Astrocyte (in vitro differentiated cells and primary cell): ENCODE measurements around the gene ZNF362. TPM values are rescaled to one million over a fixed set of nuclear protein-coding genes. Genes with fewer than 3 reads are reported as not detected.
A peak's percentile ranks its signal among the peaks of the same experiment; 100 is the strongest.

Source experiments
- DNase-seq: peaks from one replicate; pipeline ENCODE4 v3.0.0-alpha.2; 2010; ENCODE audit warnings: low read depth
- FAIRE-seq: peaks from 2 replicates; lab custom pipeline; 2011; peaks lifted over from hg19 to GRCh38; lab: Jason Lieb, UNC
- H2AFZ ChIP-seq: 2 replicates; pipeline ENCODE4 v1.6.0; 2012; ENCODE audit warnings: low read depth, low read length, inconsistent platforms
- H3K27ac ChIP-seq: 2 replicates; pipeline ENCODE4 v1.5.1; 2011; ENCODE audit warnings: low read depth, low read length, inconsistent platforms
- H3K27me3 ChIP-seq: 2 replicates; pipeline ENCODE4 v1.6.0; 2011; ENCODE audit warnings: low read length, inconsistent platforms; ENCODE audit not compliant: insufficient read depth
- H3K36me3 ChIP-seq: 2 replicates; pipeline ENCODE4 v1.5.1; 2011; ENCODE audit warnings: low read length, inconsistent platforms; ENCODE audit not compliant: insufficient read depth
- H3K4me1 ChIP-seq: 2 replicates; pipeline ENCODE4 v1.5.1; 2011; ENCODE audit warnings: low read length, inconsistent platforms; ENCODE audit not compliant: insufficient read depth
- H3K4me2 ChIP-seq: 2 replicates; pipeline ENCODE4 v1.6.0; 2012; ENCODE audit warnings: low read length, inconsistent platforms
- H3K4me3 ChIP-seq: 2 replicates; pipeline ENCODE4 v1.5.1; 2011; ENCODE audit warnings: low read depth, mild to moderate bottlenecking, low read length, inconsistent platforms; ENCODE audit not compliant: insufficient read depth
- H3K79me2 ChIP-seq: 2 replicates; pipeline ENCODE4 v1.6.0; 2012; ENCODE audit warnings: mild to moderate bottlenecking, low read length, inconsistent platforms; ENCODE audit not compliant: insufficient read depth
- H3K9ac ChIP-seq: 2 replicates; pipeline ENCODE4 v1.6.0; 2012; ENCODE audit warnings: mild to moderate bottlenecking, low read length, inconsistent platforms
- H3K9me3 ChIP-seq: 2 replicates; pipeline ENCODE4 v1.5.1; 2012; ENCODE audit warnings: low read depth, mild to moderate bottlenecking, low read length, inconsistent platforms; ENCODE audit not compliant: insufficient read depth
- H4K20me1 ChIP-seq: 2 replicates; pipeline ENCODE4 v1.6.0; 2012; ENCODE audit warnings: low read length, inconsistent platforms; ENCODE audit not compliant: insufficient read depth
- H3K27ac Mint-ChIP-seq: one replicate; pipeline ENCODE4 v1.8.0; 2021; ENCODE audit warnings: mild to moderate bottlenecking, mixed read lengths; ENCODE audit not compliant: unreplicated experiment
- H3K27me3 Mint-ChIP-seq: one replicate; pipeline ENCODE4 v1.8.0; 2021; ENCODE audit warnings: low read depth, mixed read lengths; ENCODE audit not compliant: unreplicated experiment
- H3K36me3 Mint-ChIP-seq: one replicate; pipeline ENCODE4 v1.8.0; 2021; ENCODE audit warnings: low read depth, mixed read lengths; ENCODE audit not compliant: unreplicated experiment
- H3K4me1 Mint-ChIP-seq: one replicate; pipeline ENCODE4 v1.8.0; 2021; ENCODE audit warnings: low read depth, mixed read lengths; ENCODE audit not compliant: unreplicated experiment
- H3K4me3 Mint-ChIP-seq: one replicate; pipeline ENCODE4 v1.8.0; 2021; ENCODE audit warnings: mild to moderate bottlenecking, moderate library complexity, mixed read lengths; ENCODE audit not compliant: unreplicated experiment
- H3K9me3 Mint-ChIP-seq: one replicate; pipeline ENCODE4 v1.8.0; 2021; ENCODE audit warnings: mild to moderate bottlenecking, mixed read lengths; ENCODE audit not compliant: unreplicated experiment
- CTCF ChIP-seq: IDR thresholded peaks from 2 replicates; pipeline ENCODE4 v1.5.1; 2011; ENCODE audit warnings: low read depth, mild to moderate bottlenecking, inconsistent platforms, low read length, moderate library complexity; ENCODE audit not compliant: insufficient read depth
- EZH2 ChIP-seq: IDR thresholded peaks from 2 replicates; pipeline ENCODE4 v1.6.1; 2012; ENCODE audit warnings: mild to moderate bottlenecking, low read length, inconsistent platforms; ENCODE audit not compliant: insufficient read depth
- total RNA-seq: library from RNA; stranded (reverse); gene quantifications from 2 replicates; pipeline ENCODE4 v1.2.1, GENCODE V29; 2021

Gene ZNF362
- total RNA-seq, 1 donor from 2014 or later = 38.7 TPM

GRCh38 chr1:33329600-33330305 lies 73.5 kb downstream of the ZNF362 start:
- Histone ChIP-seq H4K20me1 (peaks cover 100% of the 10 kb centered on the region), H2AFZ (no peak overlapping the region), H3K4me3 (no peak overlapping the region), H3K4me2 (no peak overlapping the region), H3K4me1 (peaks cover 33% of the 10 kb centered on the region), H3K9me3 (no peaks in the 10 kb centered on the region), H3K27me3 (no peaks in the 10 kb centered on the region), H3K27ac (no peak overlapping the region), H3K79me2 (peaks cover 73% of the 10 kb centered on the region), H3K9ac (no peak overlapping the region), H3K36me3 (peaks cover 94% of the 10 kb centered on the region)
- TF ChIP-seq EZH2 = no peak
- no peak for TF ChIP-seq CTCF
- H3K9me3 Mint-ChIP-seq = no peaks in the 10 kb centered on the region
- peak overlapping the region; percentile 41 for H3K27ac Mint-ChIP-seq
- H3K27me3 Mint-ChIP-seq = no peaks in the 10 kb centered on the region
- DNase-seq = no peak
- FAIRE-seq = no peak
- no peak overlapping the region for H3K4me3 Mint-ChIP-seq
- peaks cover 58% of the 10 kb centered on the region for H3K36me3 Mint-ChIP-seq
- H3K4me1 Mint-ChIP-seq = peaks cover 65% of the 10 kb centered on the region

GRCh38 chr1:33330361-33330890 lies 74.1 kb downstream of the ZNF362 start:
- peaks cover 70% of the 10 kb centered on the region for H3K4me1 Mint-ChIP-seq
- no peaks in the 10 kb centered on the region for H3K9me3 Mint-ChIP-seq
- DNase-seq = no peak
- H3K36me3 ChIP-seq = peaks cover 94% of the 10 kb centered on the region
- H3K27ac ChIP-seq = no peak overlapping the region
- no peak overlapping the region for H3K4me3 Mint-ChIP-seq
- H3K4me1 ChIP-seq = peaks cover 36% of the 10 kb centered on the region
- H3K36me3 Mint-ChIP-seq = peaks cover 57% of the 10 kb centered on the region
- no peaks in the 10 kb centered on the region for H3K9me3 ChIP-seq
- no peak overlapping the region for H3K4me2 ChIP-seq
- no peak for FAIRE-seq
- TF ChIP-seq CTCF (no peak), EZH2 (no peak)
- no peak overlapping the region for H3K9ac ChIP-seq
- H4K20me1 ChIP-seq = peaks cover 100% of the 10 kb centered on the region
- H3K27me3 ChIP-seq = no peaks in the 10 kb centered on the region
- no peak overlapping the region for H2AFZ ChIP-seq
- H3K4me3 ChIP-seq = no peak overlapping the region
- peak overlapping the region; percentile 41 for H3K27ac Mint-ChIP-seq
- peaks cover 75% of the 10 kb centered on the region for H3K79me2 ChIP-seq
- no peaks in the 10 kb centered on the region for H3K27me3 Mint-ChIP-seq

DNA sequence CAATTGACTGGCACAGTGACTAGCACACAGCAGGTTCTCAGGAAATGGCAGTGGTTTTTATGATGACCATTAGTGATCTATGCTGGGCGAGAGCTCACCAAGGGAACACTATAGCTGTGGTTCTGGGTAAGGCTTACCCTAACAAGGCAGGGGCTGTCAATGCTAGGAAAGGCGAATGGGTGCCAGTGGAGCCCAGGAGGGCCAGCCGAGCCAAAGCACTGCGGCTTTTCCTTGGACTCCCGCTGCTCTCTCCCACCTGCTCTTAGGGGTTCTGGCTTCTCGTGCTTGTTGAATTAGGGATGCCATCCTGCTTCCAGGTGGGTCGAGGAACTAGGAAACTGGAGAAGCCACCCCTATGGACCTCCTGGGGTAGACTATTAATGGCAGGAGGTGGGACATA lies 74.6 kb downstream of the ZNF362 start:
- no peaks in the 10 kb centered on the region for H3K9me3 Mint-ChIP-seq
- Histone ChIP-seq H4K20me1 (peaks cover 100% of the 10 kb centered on the region), H3K9ac (no peak overlapping the region), H3K4me3 (no peak overlapping the region), H3K27ac (no peak overlapping the region), H3K79me2 (peaks cover 79% of the 10 kb centered on the region), H3K9me3 (no peaks in the 10 kb centered on the region), H2AFZ (no peak overlapping the region), H3K27me3 (no peaks in the 10 kb centered on the region), H3K4me1 (peaks cover 36% of the 10 kb centered on the region), H3K4me2 (no peak overlapping the region), H3K36me3 (peaks cover 89% of the 10 kb centered on the region)
- H3K4me3 Mint-ChIP-seq = no peak overlapping the region
- TF ChIP-seq EZH2 = no peak
- TF ChIP-seq CTCF = no peak
- FAIRE-seq (no peak), DNase-seq (no peak)
- H3K4me1 Mint-ChIP-seq = peaks cover 72% of the 10 kb centered on the region
- peaks cover 54% of the 10 kb centered on the region for H3K36me3 Mint-ChIP-seq
- H3K27ac Mint-ChIP-seq = no peak overlapping the region
- H3K27me3 Mint-ChIP-seq = no peaks in the 10 kb centered on the region
